IMR-90 (cell line): Measurements from ENCODE around the gene NATD1.

Experiments
- CEBPB ChIP-seq: IDR thresholded peaks from 2 replicates; pipeline ENCODE4 v1.6.1; 2012; ENCODE audit warnings: low read depth, low read length, improper control_type of control experiment
- FOS ChIP-seq: fragments of 150-350 bp; IDR thresholded peaks from 2 replicates; pipeline ENCODE4 v1.6.1; 2016; ENCODE audit warnings: low read depth, low read length
- MAZ ChIP-seq: IDR thresholded peaks from 2 replicates; pipeline ENCODE4 v1.6.1; 2012; ENCODE audit warnings: low read depth, mild to moderate bottlenecking, low read length, improper control_type of control experiment, moderate library complexity, borderline replicate concordance
- MXI1 ChIP-seq: IDR thresholded peaks from 2 replicates; pipeline ENCODE4 v1.6.1; 2012; ENCODE audit warnings: low read depth, mild to moderate bottlenecking, low read length, moderate library complexity, borderline replicate concordance
- NFE2L2 ChIP-seq: fragments of 150-350 bp; IDR thresholded peaks from 2 replicates; pipeline ENCODE4 v1.6.1; 2016; ENCODE audit warnings: low read depth, mild to moderate bottlenecking, low read length
- POLR2A ChIP-seq: IDR thresholded peaks from 2 replicates; pipeline ENCODE4 v1.6.1; 2012; ENCODE audit warnings: mild to moderate bottlenecking, low read depth, low read length
- RAD21 ChIP-seq: IDR thresholded peaks from 2 replicates; pipeline ENCODE4 v1.6.1; 2012; ENCODE audit warnings: low read length, improper control_type of control experiment
- RFX5 ChIP-seq: IDR thresholded peaks from 2 replicates; pipeline ENCODE4 v1.8.0; 2012; ENCODE audit warnings: low read depth, mild to moderate bottlenecking, low read length, moderate library complexity
- SMC3 ChIP-seq: fragments of 150-350 bp; IDR thresholded peaks from 2 replicates; pipeline ENCODE4 v1.6.1; 2016; ENCODE audit warnings: low read depth, mild to moderate bottlenecking, antibody characterized with exemption, low read length, moderate library complexity
- TF ChIP-seq, protein P1 (sequence below): fragments of 150-350 bp; IDR thresholded peaks from 2 replicates; pipeline ENCODE4 v1.6.1; 2017; ENCODE audit warnings: mild to moderate bottlenecking, antibody characterized with exemption, low read length, low read depth
- TF ChIP-seq, protein P2 (sequence below): conservative IDR thresholded peaks from 2 replicates; pipeline ENCODE4 v1.5.1; 2012; ENCODE audit warnings: mild to moderate bottlenecking, low read depth, low read length, improper control_type of control experiment
- TF ChIP-seq, protein P3 (sequence below): fragments of 150-350 bp; IDR thresholded peaks from 2 replicates; pipeline ENCODE4 v1.6.1; 2016; ENCODE audit warnings: low read depth, mild to moderate bottlenecking, low read length, moderate library complexity, borderline replicate concordance

DNA sequence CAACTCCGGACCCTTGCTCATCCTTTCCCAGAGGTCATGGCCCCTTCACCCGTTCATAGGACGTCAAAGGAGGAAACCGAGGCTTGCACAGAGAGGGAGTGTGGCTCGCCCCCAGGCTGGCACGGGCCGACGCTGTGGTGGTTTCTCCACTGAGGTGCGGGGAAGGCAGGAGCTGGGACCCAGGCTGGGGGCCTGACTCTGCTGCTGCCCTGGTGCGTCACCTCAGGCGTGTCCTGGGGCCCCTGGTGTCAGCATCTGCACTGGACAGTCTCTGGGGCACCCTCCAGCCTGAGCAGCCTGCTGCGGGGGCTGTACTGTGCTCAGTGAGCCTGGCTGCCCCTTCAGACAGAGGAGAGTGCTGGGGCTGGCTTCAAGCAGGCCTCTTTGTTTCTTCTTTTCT lies 38.7 kb upstream of the NATD1 start:
- TF ChIP-seq POLR2A (no peak), NFE2L2 (no peak), MXI1 (no peak), SMC3 (no peak), MAZ (no peak), RAD21 (no peak), RFX5 (no peak), CEBPB (no peak), FOS (no peak)
- TF ChIP-seq, protein P1, sequence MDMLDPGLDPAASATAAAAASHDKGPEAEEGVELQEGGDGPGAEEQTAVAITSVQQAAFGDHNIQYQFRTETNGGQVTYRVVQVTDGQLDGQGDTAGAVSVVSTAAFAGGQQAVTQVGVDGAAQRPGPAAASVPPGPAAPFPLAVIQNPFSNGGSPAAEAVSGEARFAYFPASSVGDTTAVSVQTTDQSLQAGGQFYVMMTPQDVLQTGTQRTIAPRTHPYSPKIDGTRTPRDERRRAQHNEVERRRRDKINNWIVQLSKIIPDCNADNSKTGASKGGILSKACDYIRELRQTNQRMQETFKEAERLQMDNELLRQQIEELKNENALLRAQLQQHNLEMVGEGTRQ = no peak
- TF ChIP-seq, protein P2, sequence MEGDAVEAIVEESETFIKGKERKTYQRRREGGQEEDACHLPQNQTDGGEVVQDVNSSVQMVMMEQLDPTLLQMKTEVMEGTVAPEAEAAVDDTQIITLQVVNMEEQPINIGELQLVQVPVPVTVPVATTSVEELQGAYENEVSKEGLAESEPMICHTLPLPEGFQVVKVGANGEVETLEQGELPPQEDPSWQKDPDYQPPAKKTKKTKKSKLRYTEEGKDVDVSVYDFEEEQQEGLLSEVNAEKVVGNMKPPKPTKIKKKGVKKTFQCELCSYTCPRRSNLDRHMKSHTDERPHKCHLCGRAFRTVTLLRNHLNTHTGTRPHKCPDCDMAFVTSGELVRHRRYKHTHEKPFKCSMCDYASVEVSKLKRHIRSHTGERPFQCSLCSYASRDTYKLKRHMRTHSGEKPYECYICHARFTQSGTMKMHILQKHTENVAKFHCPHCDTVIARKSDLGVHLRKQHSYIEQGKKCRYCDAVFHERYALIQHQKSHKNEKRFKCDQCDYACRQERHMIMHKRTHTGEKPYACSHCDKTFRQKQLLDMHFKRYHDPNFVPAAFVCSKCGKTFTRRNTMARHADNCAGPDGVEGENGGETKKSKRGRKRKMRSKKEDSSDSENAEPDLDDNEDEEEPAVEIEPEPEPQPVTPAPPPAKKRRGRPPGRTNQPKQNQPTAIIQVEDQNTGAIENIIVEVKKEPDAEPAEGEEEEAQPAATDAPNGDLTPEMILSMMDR = no peak
- TF ChIP-seq, protein P3, sequence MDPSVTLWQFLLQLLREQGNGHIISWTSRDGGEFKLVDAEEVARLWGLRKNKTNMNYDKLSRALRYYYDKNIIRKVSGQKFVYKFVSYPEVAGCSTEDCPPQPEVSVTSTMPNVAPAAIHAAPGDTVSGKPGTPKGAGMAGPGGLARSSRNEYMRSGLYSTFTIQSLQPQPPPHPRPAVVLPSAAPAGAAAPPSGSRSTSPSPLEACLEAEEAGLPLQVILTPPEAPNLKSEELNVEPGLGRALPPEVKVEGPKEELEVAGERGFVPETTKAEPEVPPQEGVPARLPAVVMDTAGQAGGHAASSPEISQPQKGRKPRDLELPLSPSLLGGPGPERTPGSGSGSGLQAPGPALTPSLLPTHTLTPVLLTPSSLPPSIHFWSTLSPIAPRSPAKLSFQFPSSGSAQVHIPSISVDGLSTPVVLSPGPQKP = no peak
